Upper lobe of right lung (tissue), 1 donor: Measurements from ENCODE around the gene NTPCR. TPM values are rescaled to one million over a fixed set of nuclear protein-coding genes. Genes with fewer than 3 reads are reported as not detected.

Source experiments
- ATAC-seq: fragments of 200-7000 bp; cut with Tn5 transposase; one replicate; pipeline ENCODE4 v1.9.1; 2020; ENCODE audit warnings: mild to moderate bottlenecking, moderate library complexity
- DNase-seq: peaks from one replicate; pipeline ENCODE4 v3.0.0-alpha.2; 2020
- H3K27ac ChIP-seq: fragments of 200-600 bp; one replicate; pipeline ENCODE4 v1.8.0; 2022
- H3K27me3 ChIP-seq: fragments of 200-600 bp; one replicate; pipeline ENCODE4 v1.8.0; 2022; ENCODE audit warnings: mild to moderate bottlenecking
- H3K36me3 ChIP-seq: fragments of 200-600 bp; one replicate; pipeline ENCODE4 v1.8.0; 2022
- H3K4me1 ChIP-seq: fragments of 200-600 bp; one replicate; pipeline ENCODE4 v1.8.0; 2022
- H3K4me3 ChIP-seq: fragments of 200-600 bp; one replicate; pipeline ENCODE4 v1.8.0; 2022; ENCODE audit warnings: mild to moderate bottlenecking
- H3K9me3 ChIP-seq: fragments of 200-600 bp; one replicate; pipeline ENCODE4 v1.8.0; 2022
- intact Hi-C: fragments of 100-400 bp; cut with DNase I; formaldehyde crosslinking; loops from one replicate; pipeline ENCODE4 v1.11.0; 2022
- long read RNA-seq: library from polyadenylated mRNA; unstranded; transcript quantifications from one replicate; pipeline ENCODE4 v2.0.0, GENCODE V29; 2021
- total RNA-seq: library from RNA; stranded (reverse); fragmentation: NEBNext Ultra II Directional; extraction: Animal tissue kit (Norgen Biotek cat#: 25700); gene quantifications from one replicate; pipeline ENCODE4 v1.2.1, GENCODE V29; 2021
- TF ChIP-seq, protein P1 (sequence below): fragments of 200-600 bp; IDR thresholded peaks from one replicate; pipeline ENCODE4 v1.8.0; 2022; ENCODE audit warnings: antibody characterized with exemption
- donor health status: DM: no; HTN: yes; CAD: no; lungs with severe emphysema.

Gene NTPCR, protein sequence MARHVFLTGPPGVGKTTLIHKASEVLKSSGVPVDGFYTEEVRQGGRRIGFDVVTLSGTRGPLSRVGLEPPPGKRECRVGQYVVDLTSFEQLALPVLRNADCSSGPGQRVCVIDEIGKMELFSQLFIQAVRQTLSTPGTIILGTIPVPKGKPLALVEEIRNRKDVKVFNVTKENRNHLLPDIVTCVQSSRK
- 28.7 TPM for total RNA-seq
- long read RNA-seq, full-length matches to known transcripts = 24 of 30 reads
- long read RNA-seq, partial matches to known transcripts = 0 of 30 reads
- long read RNA-seq, other reads (novel, unspliced or antisense) = 6 of 30 reads

DNA sequence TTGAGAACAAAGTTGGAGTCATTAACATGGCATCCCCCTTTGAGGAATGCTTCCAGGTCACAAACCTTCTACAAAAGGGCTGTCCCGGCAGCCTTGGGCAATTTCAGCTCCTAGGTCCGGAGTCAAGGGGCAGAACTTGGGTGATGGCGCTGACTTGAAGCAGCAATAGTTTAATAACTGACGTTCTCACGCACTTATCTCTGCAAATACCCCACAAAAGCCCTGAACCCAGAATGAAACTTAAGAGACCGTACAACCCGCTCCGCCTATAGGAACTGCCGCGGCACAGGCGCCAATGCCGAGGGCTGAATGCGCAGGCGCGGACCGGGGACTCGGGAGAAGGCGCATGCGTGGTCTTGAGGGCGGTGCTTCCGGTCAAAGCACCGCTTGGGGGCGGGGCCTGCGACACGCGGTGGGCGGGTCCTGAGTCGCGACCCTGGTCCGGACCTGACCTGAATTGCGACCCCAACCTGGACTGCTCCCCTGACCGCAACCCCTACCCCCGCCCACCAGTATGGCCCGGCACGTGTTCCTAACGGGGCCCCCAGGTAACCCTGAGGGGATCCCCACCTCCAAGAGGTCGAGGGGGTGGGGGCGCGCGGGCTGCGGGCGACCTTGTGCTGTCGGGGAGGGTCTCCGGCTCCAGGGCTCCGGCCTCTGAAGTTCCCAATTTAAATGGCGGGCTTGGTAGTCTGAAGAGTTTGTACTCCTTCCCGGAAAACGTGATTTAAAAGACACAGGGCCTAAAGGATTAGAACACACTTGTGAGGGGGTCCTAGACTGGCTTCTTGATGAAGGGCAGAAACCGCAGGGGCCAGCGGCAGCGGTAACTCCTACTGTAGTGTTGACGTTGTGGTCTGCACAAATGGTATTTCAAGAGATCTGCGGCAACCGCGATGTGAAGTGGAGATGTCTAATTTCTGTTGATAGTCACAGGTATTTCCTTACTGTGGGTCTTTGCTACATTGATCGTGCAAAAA, at the start of gene NTPCR:
Gene NTPCR, plus strand, starts transcription at position 415 of the 980 bp plus-strand sequence. Its CDS starts 100 bp downstream, at position 515.
- H3K27ac ChIP-seq = peak within 1 kb of the TSS; percentile 90
- intact Hi-C loops = no loop called here

DNA sequence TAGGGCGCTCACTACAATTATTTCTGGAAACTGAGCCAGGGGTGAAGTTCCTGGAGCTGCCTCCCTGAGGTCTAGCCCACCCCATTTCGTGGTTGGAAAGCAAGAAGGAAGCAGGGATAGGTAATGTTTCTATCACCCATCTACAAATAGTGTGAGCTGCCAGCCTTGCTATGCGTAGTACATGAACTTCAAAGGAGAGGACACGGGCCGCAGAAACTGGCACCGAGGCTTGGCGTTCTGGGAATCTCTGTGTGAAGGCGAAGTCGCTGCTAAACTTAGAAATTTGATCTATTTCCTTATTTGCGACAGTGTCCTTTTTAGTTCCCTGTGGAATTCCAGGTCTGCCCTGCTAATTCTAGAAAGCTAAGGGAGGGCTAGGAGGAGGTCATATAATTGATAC, 49.6 kb upstream of the NTPCR start:
- H3K4me1 ChIP-seq = peaks cover 8% of the 10 kb centered on the region
- DNase-seq (no peak), ATAC-seq (peak; percentile 4)
- H3K27me3 ChIP-seq = no peaks in the 10 kb centered on the region
- H3K27ac ChIP-seq = peak overlapping the region; percentile 6
- no peaks in the 10 kb centered on the region for H3K36me3 ChIP-seq
- no peak overlapping the region for H3K4me3 ChIP-seq
- no peaks in the 10 kb centered on the region for H3K9me3 ChIP-seq
- TF ChIP-seq, protein P1, sequence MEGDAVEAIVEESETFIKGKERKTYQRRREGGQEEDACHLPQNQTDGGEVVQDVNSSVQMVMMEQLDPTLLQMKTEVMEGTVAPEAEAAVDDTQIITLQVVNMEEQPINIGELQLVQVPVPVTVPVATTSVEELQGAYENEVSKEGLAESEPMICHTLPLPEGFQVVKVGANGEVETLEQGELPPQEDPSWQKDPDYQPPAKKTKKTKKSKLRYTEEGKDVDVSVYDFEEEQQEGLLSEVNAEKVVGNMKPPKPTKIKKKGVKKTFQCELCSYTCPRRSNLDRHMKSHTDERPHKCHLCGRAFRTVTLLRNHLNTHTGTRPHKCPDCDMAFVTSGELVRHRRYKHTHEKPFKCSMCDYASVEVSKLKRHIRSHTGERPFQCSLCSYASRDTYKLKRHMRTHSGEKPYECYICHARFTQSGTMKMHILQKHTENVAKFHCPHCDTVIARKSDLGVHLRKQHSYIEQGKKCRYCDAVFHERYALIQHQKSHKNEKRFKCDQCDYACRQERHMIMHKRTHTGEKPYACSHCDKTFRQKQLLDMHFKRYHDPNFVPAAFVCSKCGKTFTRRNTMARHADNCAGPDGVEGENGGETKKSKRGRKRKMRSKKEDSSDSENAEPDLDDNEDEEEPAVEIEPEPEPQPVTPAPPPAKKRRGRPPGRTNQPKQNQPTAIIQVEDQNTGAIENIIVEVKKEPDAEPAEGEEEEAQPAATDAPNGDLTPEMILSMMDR = no peak
- intact Hi-C loops = no loop called here

More for the DNA sequence above, at the start of gene NTPCR:
- DNase-seq (peak; percentile 97), ATAC-seq (peak; percentile 96)
- H3K4me3 ChIP-seq = peak within 1 kb of the TSS; percentile 87
- H3K27me3 ChIP-seq = no peaks in the 10 kb centered on the region
- no peaks in the 10 kb centered on the region for H3K36me3 ChIP-seq
- TF ChIP-seq, protein P1 = peak; percentile 23
- no peaks in the 10 kb centered on the region for H3K9me3 ChIP-seq
- peaks cover 15% of the 10 kb centered on the region for H3K4me1 ChIP-seq

DNA sequence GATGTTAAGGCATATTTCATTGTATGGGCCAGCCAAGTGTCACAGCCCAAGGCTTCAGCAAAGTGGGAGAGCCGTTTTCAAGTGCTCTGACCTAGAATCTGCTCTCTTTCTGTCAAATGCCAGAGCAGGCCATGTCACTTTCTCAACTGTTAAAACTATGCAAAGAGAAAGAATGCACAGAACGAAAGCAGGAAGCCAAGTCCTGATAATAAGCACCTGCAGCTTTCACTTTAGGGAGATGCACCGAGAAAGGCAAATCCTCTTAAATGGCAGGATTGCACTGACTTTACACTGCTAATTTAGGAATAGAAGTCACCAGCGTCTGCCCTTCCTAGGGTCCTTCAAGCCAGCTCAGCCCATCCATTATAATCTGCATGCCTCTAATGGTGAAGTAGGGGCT, 49.2 kb upstream of the NTPCR start:
- Histone ChIP-seq H3K9me3 (no peaks in the 10 kb centered on the region), H3K4me3 (no peak overlapping the region), H3K4me1 (peaks cover 8% of the 10 kb centered on the region), H3K36me3 (no peaks in the 10 kb centered on the region), H3K27ac (peak overlapping the region; percentile 6), H3K27me3 (no peaks in the 10 kb centered on the region)
- DNase-seq (no peak), ATAC-seq (peak; percentile 68)
- TF ChIP-seq, protein P1 = no peak
- intact Hi-C loops = no loop called here

DNA sequence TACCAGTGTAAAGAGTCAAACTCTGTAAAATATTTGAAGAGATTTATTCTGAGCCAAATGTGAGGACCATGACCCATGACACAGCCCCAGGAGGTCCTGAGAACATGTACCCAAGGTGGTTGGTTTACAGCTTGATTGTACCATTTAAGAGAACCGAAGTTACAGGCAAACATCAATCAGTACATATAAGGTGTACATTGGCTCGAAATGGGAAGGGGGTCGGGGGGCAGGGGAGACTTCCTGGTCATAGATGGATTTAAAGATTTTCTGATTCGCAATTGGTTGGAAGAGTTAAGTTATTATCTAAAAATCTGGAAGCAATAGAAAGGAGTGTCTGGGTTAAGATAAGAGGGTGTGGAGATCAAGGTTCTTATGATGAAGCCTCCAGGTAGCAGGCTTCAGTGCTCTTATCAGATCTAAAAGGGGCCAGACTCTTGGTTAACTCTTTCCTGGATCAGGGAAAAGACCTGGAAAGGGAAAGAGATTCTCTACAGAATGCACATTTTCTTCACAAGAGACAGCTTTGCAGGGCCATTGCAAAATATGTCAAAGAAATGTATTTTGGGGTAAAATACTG, 47.5 kb upstream of the NTPCR start:
- DNase-seq = no peak
- no peak overlapping the region for H3K27ac ChIP-seq
- no peaks in the 10 kb centered on the region for H3K36me3 ChIP-seq
- ATAC-seq = no peak
- no peaks in the 10 kb centered on the region for H3K27me3 ChIP-seq
- peaks cover 8% of the 10 kb centered on the region for H3K4me1 ChIP-seq
- TF ChIP-seq, protein P1 = no peak
- H3K4me3 ChIP-seq = no peak overlapping the region
- H3K9me3 ChIP-seq = no peaks in the 10 kb centered on the region
- intact Hi-C loops = no loop called here

DNA sequence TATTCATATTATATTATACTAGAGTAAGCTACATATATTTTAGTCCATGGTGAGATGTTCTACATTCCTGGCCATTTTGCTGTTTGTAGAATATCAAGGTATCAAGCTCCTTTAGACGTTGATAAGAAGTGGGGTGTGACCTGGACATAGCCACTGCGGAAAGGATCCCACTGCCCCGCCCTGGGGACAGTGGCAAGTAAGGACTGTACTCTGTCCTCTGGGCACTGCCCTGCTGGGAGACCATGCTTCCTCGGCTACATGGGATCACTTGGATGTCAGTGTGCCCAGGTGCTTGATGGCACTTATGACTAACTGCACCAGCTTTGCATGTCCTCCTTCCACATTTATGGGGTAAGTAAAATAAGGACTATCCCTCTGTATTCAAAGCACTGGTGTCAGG, 46.3 kb upstream of the NTPCR start:
- Histone ChIP-seq H3K27ac (no peak overlapping the region), H3K4me1 (peaks cover 8% of the 10 kb centered on the region), H3K4me3 (no peak overlapping the region), H3K36me3 (no peaks in the 10 kb centered on the region), H3K27me3 (no peaks in the 10 kb centered on the region), H3K9me3 (no peaks in the 10 kb centered on the region)
- TF ChIP-seq, protein P1 = no peak
- ATAC-seq (no peak), DNase-seq (no peak)
- intact Hi-C loops = no loop called here
